ENCODE measurements around the gene TMC6. TPM values are rescaled to one million over a fixed set of nuclear protein-coding genes. Genes with fewer than 3 reads are reported as not detected.
"Not testable (repeated sequence)": the region's sequence is repeated elsewhere in the genome, so short reads cannot be mapped to it uniquely, and the experiment has no call there.

The TMC6 gene
- total and polyA plus RNA-seq, 8 donors: 9.2 to 223 (median 41.7) TPM

DNA sequence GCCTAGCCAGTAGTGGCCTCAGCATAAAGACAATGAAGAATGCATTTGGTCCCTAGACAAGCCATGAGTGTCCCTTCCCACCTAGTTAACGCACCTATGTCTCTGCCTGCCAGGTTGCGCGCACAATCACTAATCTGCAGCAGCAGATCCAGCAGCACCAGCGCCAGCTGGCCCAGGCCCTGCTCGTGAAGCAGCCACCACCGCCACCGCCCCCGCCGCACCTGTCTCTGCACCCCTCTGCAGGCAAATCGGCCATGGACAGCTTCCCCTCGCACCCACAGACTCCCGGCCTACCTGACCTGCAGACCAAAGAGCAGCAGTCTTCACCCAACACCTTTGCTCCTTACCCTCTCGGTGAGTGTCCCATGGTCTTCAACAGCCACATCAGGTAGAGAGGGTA lies 41.8 kb downstream of the TMC6 start:
- 93 to 97% (median 96%) methylated on average over 10 to 13 of the region's 13 CpGs for WGBS, 5 donors
- Histone ChIP-seq H3K27ac (no peak overlapping the region), H3K9me3 (no peaks in the 10 kb centered on the region), H3K4me3 (no peak overlapping the region), H3K36me3 (peaks cover 39 to 98% (median 96%) of the 10 kb centered on the region in 4 donors), H3K4me1 (peaks cover 0 to 11% (median 0%) of the 10 kb centered on the region in 4 donors), H3K27me3 (no peaks in the 10 kb centered on the region)
- no peak for TF ChIP-seq POLR2AphosphoS5 (IDR thresholded peaks at IDR 0.05)
- no peak for DNase-seq
- intact Hi-C loops (cut with DNase I; ENCODE audit: low total_unique reads): no loop called here

DNA sequence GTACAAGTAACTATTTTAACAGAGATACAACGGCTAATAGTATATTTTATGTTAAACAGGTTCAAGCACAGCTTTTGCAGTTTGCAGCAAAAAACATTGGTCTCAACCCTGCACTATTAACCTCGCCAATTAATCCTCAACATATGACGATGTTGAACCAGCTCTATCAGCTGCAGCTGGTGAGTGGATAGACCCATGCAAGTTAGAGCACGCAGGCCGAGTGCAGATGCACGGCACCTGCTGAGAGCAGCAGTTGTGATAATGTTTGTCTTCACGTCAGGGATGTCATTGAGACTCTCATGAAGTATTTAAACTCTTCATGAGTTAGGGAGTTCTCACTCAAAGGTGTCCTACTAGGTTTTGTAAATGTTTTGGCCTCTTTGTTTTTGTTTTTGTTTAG lies 45.6 kb downstream of the TMC6 start:
- no peak for TF ChIP-seq POLR2A (IDR thresholded peaks at IDR 0.05)
- TF ChIP-seq POLR2AphosphoS5 (IDR thresholded peaks at IDR 0.05): no peak
- TF ChIP-seq EP300 (IDR thresholded peaks at IDR 0.05): no peak
- TF ChIP-seq, protein P1, sequence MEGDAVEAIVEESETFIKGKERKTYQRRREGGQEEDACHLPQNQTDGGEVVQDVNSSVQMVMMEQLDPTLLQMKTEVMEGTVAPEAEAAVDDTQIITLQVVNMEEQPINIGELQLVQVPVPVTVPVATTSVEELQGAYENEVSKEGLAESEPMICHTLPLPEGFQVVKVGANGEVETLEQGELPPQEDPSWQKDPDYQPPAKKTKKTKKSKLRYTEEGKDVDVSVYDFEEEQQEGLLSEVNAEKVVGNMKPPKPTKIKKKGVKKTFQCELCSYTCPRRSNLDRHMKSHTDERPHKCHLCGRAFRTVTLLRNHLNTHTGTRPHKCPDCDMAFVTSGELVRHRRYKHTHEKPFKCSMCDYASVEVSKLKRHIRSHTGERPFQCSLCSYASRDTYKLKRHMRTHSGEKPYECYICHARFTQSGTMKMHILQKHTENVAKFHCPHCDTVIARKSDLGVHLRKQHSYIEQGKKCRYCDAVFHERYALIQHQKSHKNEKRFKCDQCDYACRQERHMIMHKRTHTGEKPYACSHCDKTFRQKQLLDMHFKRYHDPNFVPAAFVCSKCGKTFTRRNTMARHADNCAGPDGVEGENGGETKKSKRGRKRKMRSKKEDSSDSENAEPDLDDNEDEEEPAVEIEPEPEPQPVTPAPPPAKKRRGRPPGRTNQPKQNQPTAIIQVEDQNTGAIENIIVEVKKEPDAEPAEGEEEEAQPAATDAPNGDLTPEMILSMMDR (IDR thresholded peaks at IDR 0.05): no peak

DNA sequence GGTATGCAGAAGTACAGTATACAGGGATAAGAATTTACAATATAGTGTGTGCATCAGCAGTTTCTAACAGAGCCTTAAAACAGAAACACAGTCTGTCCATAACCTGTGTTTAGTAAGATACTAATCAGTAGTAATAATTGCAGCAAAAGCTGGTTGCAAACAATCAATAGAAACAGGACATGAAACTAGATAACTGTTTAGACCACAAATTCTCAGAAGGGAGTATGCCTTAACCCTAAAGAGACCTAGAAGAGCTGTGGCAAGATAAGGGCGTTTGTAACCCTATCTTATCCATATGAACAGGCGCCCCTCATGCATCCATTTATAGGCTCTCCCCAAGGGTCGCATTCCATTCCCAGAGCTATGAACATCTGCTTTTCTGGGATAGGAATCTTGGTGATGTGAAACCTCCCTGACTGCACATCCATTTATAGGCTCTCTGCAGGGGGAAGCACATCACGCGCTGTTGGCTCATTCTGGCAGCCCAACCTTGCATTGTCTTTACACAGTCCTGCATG lies 46.1 kb downstream of the TMC6 start:
- WGBS, 5 donors: 83 to 85% (median 84%) methylated on average over 5 of the region's 5 CpGs
- H3K27me3 ChIP-seq; H3K4me1 ChIP-seq; H3K4me3 ChIP-seq; H3K27ac ChIP-seq; H3K9me3 ChIP-seq; intact Hi-C loops (cut with DNase I; ENCODE audit: low total_unique reads); DNase-seq: not testable (repeated sequence)
- peaks cover 51 to 98% (median 96%) of the 10 kb centered on the region in 4 donors for H3K36me3 ChIP-seq

More for the DNA sequence above, 45.6 kb downstream of the TMC6 start:
- intact Hi-C loops (cut with DNase I; ENCODE audit: low total_unique reads): no loop called here
- Histone ChIP-seq H3K4me3 (no peak overlapping the region), H3K9me3 (no peaks in the 10 kb centered on the region), H3K4me1 (no peaks in the 10 kb centered on the region), H3K27me3 (no peaks in the 10 kb centered on the region), H3K27ac (no peak overlapping the region), H3K36me3 (peaks cover 51 to 98% (median 96%) of the 10 kb centered on the region in 4 donors)
- no peak for DNase-seq
- 87 to 93% (median 92%) methylated on average over 7 of the region's 7 CpGs for WGBS, 5 donors

DNA sequence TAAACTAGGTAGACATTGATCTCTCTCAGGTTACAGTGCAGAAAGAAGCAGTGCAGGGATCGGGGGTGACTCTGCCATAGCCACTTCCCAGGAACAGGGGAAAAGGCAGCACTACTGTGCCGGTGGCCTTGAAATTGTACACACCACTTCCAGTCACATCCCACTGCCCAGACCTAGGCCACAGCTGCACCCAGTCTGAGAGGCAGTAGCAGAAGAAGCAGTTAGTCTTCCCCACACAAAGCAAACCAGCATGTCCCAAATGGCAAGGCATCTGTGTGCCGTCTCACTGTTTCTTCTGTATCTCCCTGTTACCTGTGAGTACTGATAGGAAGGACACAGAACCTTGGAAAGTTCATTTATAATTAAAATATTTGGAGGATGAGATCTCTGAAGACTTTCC lies 47.0 kb downstream of the TMC6 start:
- Histone ChIP-seq H3K4me3 (no peak overlapping the region), H3K27ac (no peak overlapping the region), H3K36me3 (peaks cover 51 to 98% (median 96%) of the 10 kb centered on the region in 4 donors), H3K27me3 (no peaks in the 10 kb centered on the region), H3K9me3 (no peaks in the 10 kb centered on the region), H3K4me1 (no peaks in the 10 kb centered on the region)
- no peak for TF ChIP-seq POLR2AphosphoS5 (IDR thresholded peaks at IDR 0.05)
- no peak for TF ChIP-seq POLR2A (IDR thresholded peaks at IDR 0.05)
- TF ChIP-seq EP300 (IDR thresholded peaks at IDR 0.05): no peak
- TF ChIP-seq, protein P1 (IDR thresholded peaks at IDR 0.05): no peak
- DNase-seq: no peak
- intact Hi-C loops (cut with DNase I; ENCODE audit: low total_unique reads): no loop called here
- 93 to 95% (median 93%) methylated on average over 3 of the region's 3 CpGs for WGBS, 5 donors

DNA sequence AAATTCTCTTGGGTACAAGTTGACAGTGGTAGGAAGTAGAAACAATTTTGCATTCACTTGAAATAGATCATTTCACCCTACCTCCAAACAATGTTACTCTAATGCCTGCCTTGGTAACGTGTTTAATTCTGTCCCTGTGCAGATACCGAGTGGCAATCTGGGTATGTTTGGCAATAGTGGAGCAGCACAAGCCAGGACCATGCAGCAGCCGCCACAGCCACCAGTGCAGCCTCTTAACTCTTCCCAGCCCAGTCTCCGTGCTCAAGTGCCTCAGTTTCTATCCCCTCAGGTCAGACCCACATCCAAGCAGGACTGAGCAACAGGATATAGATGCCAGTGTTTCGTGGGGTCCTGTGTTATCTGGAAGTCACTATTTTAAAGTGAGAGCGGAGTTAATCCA lies 49.3 kb downstream of the TMC6 start:
- 85 to 95% (median 94%) methylated on average over 6 of the region's 6 CpGs for WGBS, 5 donors
- Histone ChIP-seq H3K9me3 (no peaks in the 10 kb centered on the region), H3K27me3 (no peaks in the 10 kb centered on the region), H3K36me3 (peaks cover 70 to 100% (median 99%) of the 10 kb centered on the region in 4 donors), H3K4me1 (no peaks in the 10 kb centered on the region), H3K4me3 (no peak overlapping the region), H3K27ac (no peak overlapping the region)
- TF ChIP-seq POLR2A (IDR thresholded peaks at IDR 0.05) (no peak), EP300 (IDR thresholded peaks at IDR 0.05) (no peak), POLR2AphosphoS5 (IDR thresholded peaks at IDR 0.05) (no peak)
- TF ChIP-seq, protein P1 (IDR thresholded peaks at IDR 0.05): no peak
- no peak for DNase-seq
- intact Hi-C loops (cut with DNase I; ENCODE audit: low total_unique reads): no loop called here
